Upper lobe of left lung (tissue), 6 donors: ENCODE data around the gene TMEFF1. TPM values are rescaled to one million over a fixed set of nuclear protein-coding genes. Genes with fewer than 3 reads are reported as not detected.

Experiments used
- ATAC-seq, 2 donors: fragments of 200-7000 bp; cut with Tn5 transposase; one replicate each; pipeline ENCODE4 v1.9.1; 2022; ENCODE audit warnings: mild to moderate bottlenecking in 2 of 2, moderate library complexity in 2 of 2; ENCODE audit not compliant: low FRiP score in 2 of 2
- DNase-seq, 2 donors: peaks; one replicate each; pipeline ENCODE4 v3.0.0-alpha.2; 2019 to 2020
- H3K27ac ChIP-seq, 4 donors: fragments of 200-600 bp; sonication (generic); one replicate each; pipeline ENCODE4 v1.5.1; 2016 to 2019
- H3K27me3 ChIP-seq, 4 donors: fragments of 200-600 bp; sonication (generic); one replicate each; pipeline ENCODE4 v1.5.1; 2017 to 2019
- H3K36me3 ChIP-seq, 4 donors: fragments of 200-600 bp; sonication (generic); one replicate each; pipeline ENCODE4 v1.5.1; 2016 to 2019
- H3K4me1 ChIP-seq, 4 donors: fragments of 200-600 bp; sonication (generic); one replicate each; pipeline ENCODE4 v1.5.1; 2018 to 2019
- H3K4me3 ChIP-seq, 4 donors: fragments of 200-600 bp; sonication (generic); one replicate each; pipeline ENCODE4 v1.5.1; 2017 to 2019; ENCODE audit warnings: mild to moderate bottlenecking in 2 of 4, moderate library complexity in 1 of 4
- H3K9me3 ChIP-seq, 4 donors: fragments of 200-600 bp; sonication (generic); one replicate each; pipeline ENCODE4 v1.5.1; 2018 to 2019
- CTCF ChIP-seq, 6 experiments: fragments of 450-650 bp in 4 of 6; fragments of 200-600 bp in 2 of 6; sonication (generic) in 2 of 6; IDR thresholded peaks; one replicate each; pipeline ENCODE4 v1.5.1; 2016 to 2019; ENCODE audit warnings: antibody characterized with exemption in 6 of 6
- EP300 ChIP-seq, 4 donors: sonication (generic); formaldehyde crosslinking; IDR thresholded peaks; one replicate each; pipeline ENCODE4 v1.5.1; 2017; ENCODE audit warnings: antibody characterized with exemption in 4 of 4, control low read depth in 2 of 4
- POLR2A ChIP-seq, 4 donors: fragments of 450-650 bp; IDR thresholded peaks; one replicate each; pipeline ENCODE4 v1.5.1; 2016 to 2017; ENCODE audit warnings: antibody characterized with exemption in 4 of 4, mild to moderate bottlenecking in 2 of 4
- POLR2AphosphoS5 ChIP-seq, 2 donors: sonication (generic); formaldehyde crosslinking; IDR thresholded peaks; one replicate each; pipeline ENCODE4 v1.5.1; 2017; ENCODE audit warnings: antibody characterized with exemption in 2 of 2
- WGBS, 2 donors: methylation state at CpG; one replicate each; pipeline ENCODE4 v1.1.5; 2017 to 2018; 5-methylcytosine and 5-hydroxymethylcytosine counted together
- total RNA-seq, 6 donors: library from RNA; depleted of rRNA in 4 of 6; stranded (reverse); fragments of >200 nt in 4 of 6; gene quantifications; one replicate each; pipeline versions ENCODE4 v1.1.0 to v1.2.1, GENCODE V29; 2016 to 2021
- donor health status: DM: no; HTN: no; CAD: no; lungs with moderate emphysema.
- donor health status: DM: no; HTN: yes; CAD: no; lungs with severe emphysema.

TMEFF1 gene
- total RNA-seq, 6 donors from 2014 or later, result 0.11 to 0.30 (median 0.18) TPM; not detected in 2

- H3K36me3 ChIP-seq, result peaks cover 0 to 13% (median 0%) of the 10 kb centered on the region in 4 donors
- H3K9me3 ChIP-seq, result no peaks in the 10 kb centered on the region
- ATAC-seq (no peak), DNase-seq (no peak)
- 100% methylated on average over 1 of the region's 1 CpG for WGBS, 2 donors
- no peak for TF ChIP-seq EP300 (IDR thresholded peaks at IDR 0.05)
- no peak for TF ChIP-seq POLR2AphosphoS5 (IDR thresholded peaks at IDR 0.05)
- TF ChIP-seq POLR2A (IDR thresholded peaks at IDR 0.05), result no peak
- TF ChIP-seq CTCF (IDR thresholded peaks at IDR 0.05), result no peak
- no peak overlapping the region for H3K4me3 ChIP-seq
- no peaks in the 10 kb centered on the region for H3K27me3 ChIP-seq
- H3K27ac ChIP-seq, result no peak overlapping the region
- H3K4me1 ChIP-seq, result no peaks in the 10 kb centered on the region
These were observed 15.4 kb upstream of the TMEFF1 start for GRCh38 chr9:100457517-100457916.

GRCh38 chr9:100459963-100460362 lies 13.0 kb upstream of the TMEFF1 start:
- TF ChIP-seq POLR2AphosphoS5 (IDR thresholded peaks at IDR 0.05) (no peak), CTCF (IDR thresholded peaks at IDR 0.05) (no peak), EP300 (IDR thresholded peaks at IDR 0.05) (no peak), POLR2A (IDR thresholded peaks at IDR 0.05) (no peak)
- no peak for ATAC-seq
- no peaks in the 10 kb centered on the region for H3K27me3 ChIP-seq
- DNase-seq, result no peak
- 68 to 77% methylated on average over 2 of the region's 2 CpGs for WGBS, 2 donors
- no peaks in the 10 kb centered on the region for H3K9me3 ChIP-seq
- no peaks in the 10 kb centered on the region for H3K4me1 ChIP-seq
- H3K4me3 ChIP-seq, result no peak overlapping the region
- H3K27ac ChIP-seq, result no peak overlapping the region
- no peaks in the 10 kb centered on the region for H3K36me3 ChIP-seq

GRCh38 chr9:100465274-100465673 lies 7.7 kb upstream of the TMEFF1 start:
- Histone ChIP-seq H3K9me3 (no peaks in the 10 kb centered on the region), H3K36me3 (no peaks in the 10 kb centered on the region), H3K4me3 (no peak overlapping the region), H3K27ac (no peak overlapping the region), H3K4me1 (no peaks in the 10 kb centered on the region), H3K27me3 (no peaks in the 10 kb centered on the region)
- WGBS, 2 donors, result 77 to 86% methylated on average over 2 of the region's 2 CpGs
- TF ChIP-seq POLR2AphosphoS5 (IDR thresholded peaks at IDR 0.05), result no peak
- TF ChIP-seq CTCF (IDR thresholded peaks at IDR 0.05), result no peak
- TF ChIP-seq EP300 (IDR thresholded peaks at IDR 0.05), result no peak
- no peak for TF ChIP-seq POLR2A (IDR thresholded peaks at IDR 0.05)
- DNase-seq (no peak), ATAC-seq (no peak)

- no peak for TF ChIP-seq CTCF (IDR thresholded peaks at IDR 0.05)
- Histone ChIP-seq H3K4me3 (no peak overlapping the region), H3K36me3 (no peaks in the 10 kb centered on the region), H3K27ac (no peak overlapping the region), H3K27me3 (no peaks in the 10 kb centered on the region), H3K4me1 (no peaks in the 10 kb centered on the region), H3K9me3 (no peaks in the 10 kb centered on the region)
- ATAC-seq (no peak), DNase-seq (no peak)
- 91 to 100% methylated on average over 1 of the region's 1 CpG for WGBS, 2 donors
These were observed 7.2 kb upstream of the TMEFF1 start for GRCh38 chr9:100465761-100466160.

GRCh38 chr9:100466171-100466828 lies 6.6 kb upstream of the TMEFF1 start:
- no peaks in the 10 kb centered on the region for H3K27me3 ChIP-seq
- H3K9me3 ChIP-seq, result no peaks in the 10 kb centered on the region
- no peaks in the 10 kb centered on the region for H3K4me1 ChIP-seq
- WGBS, 2 donors, result 90 to 100% methylated on average over 2 of the region's 2 CpGs
- no peak overlapping the region for H3K4me3 ChIP-seq
- TF ChIP-seq POLR2AphosphoS5 (IDR thresholded peaks at IDR 0.05) (no peak), EP300 (IDR thresholded peaks at IDR 0.05) (no peak), POLR2A (IDR thresholded peaks at IDR 0.05) (no peak), CTCF (IDR thresholded peaks at IDR 0.05) (no peak)
- DNase-seq (no peak), ATAC-seq (no peak)
- no peak overlapping the region for H3K27ac ChIP-seq
- no peaks in the 10 kb centered on the region for H3K36me3 ChIP-seq
